ENCODE measurements around the gene ZNF335. TPM values are rescaled to one million over a fixed set of nuclear protein-coding genes. Genes with fewer than 3 reads are reported as not detected.

The ZNF335 gene
- total RNA-seq, 1 donor from 2014 or later: 22.3 TPM

DNA sequence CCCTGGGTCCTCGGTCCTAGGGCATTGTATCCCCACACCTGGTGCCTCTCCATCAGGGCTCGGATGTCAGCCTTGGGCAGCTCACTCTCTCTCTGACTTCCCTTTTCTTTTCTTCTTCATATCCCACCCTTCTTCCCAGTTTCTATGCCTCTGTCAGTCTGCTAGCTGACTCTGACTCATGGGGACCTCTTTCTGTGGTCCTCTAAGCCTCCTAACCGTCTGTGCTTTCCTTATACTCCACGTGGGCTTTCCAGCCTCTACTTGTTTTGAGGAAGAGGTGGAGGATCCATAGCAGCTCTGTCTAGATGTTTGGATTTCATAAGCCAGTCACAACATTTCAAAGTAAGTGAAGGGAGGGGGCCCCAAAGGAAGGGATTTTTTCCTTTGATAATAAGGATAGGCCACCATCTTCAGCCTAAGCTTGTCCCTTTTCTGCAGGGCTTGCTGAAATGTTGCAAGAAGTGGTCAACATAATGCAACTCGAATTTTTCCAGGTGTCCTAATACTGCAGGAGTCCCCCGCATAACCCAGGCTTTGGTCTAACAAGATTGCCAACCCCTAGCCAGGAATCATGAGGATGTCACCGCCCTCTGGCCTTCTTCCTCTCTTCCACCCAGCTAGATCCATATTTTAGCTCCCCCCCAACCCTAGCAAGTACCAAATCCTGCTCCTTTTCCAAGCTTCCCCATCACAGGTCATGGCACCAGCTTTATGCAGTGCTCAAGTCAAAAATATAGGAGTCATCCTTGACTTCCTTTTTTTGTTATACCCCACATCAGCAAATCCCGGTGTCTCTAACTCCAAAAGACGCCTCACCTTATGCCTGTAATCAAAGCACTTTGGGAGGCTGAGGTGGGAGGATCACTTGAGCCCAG lies 51.3 kb downstream of the ZNF335 start:
- ATAC-seq (no peak), DNase-seq (ENCODE audit: low spot score) (no peak)
- intact Hi-C loops (cut with DNase I): no loop called here

DNA sequence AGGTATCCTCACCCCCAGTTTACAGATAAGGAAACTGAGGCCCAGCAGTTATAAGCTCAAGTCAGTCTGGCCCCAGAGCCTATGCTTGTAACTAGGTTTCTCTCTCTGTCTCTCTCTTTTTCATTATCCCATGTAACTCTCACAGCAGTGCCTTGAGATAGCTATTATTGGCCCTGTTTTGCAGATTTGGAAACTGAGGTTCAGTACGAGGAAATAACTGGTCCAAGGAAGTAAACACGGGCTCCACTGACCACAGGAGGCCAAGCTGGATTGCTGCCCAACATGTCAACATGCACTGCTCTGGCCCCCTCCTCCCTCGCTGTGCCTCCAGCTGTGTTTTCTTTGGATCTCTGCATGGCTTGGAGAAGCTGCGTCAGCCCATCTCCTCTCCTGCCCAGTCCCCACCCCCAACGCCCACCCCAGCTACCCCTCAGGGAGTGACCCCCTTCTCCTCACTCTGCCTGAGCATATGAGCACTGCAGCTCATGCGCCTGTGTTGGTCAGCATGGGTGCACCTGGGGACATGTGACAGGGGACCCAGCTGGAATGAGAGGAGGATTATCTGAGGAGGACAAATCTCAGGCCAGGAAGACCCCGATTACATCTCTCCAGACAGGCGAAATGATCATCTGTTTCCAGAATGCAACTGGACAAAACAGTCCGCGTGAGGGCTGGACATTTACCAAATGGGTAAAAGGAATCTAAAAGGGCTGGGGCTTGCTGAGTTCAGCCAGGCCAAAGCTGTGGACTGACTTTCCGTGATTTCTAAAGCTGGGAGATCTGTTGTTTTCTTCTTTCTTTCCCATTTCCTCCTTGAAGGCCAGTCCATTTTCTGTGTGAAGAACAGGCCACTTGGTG lies 52.2 kb downstream of the ZNF335 start:
- ATAC-seq (peak; percentile 88), DNase-seq (ENCODE audit: low spot score) (peak; percentile 89)
- intact Hi-C loops (cut with DNase I): no loop called here

DNA sequence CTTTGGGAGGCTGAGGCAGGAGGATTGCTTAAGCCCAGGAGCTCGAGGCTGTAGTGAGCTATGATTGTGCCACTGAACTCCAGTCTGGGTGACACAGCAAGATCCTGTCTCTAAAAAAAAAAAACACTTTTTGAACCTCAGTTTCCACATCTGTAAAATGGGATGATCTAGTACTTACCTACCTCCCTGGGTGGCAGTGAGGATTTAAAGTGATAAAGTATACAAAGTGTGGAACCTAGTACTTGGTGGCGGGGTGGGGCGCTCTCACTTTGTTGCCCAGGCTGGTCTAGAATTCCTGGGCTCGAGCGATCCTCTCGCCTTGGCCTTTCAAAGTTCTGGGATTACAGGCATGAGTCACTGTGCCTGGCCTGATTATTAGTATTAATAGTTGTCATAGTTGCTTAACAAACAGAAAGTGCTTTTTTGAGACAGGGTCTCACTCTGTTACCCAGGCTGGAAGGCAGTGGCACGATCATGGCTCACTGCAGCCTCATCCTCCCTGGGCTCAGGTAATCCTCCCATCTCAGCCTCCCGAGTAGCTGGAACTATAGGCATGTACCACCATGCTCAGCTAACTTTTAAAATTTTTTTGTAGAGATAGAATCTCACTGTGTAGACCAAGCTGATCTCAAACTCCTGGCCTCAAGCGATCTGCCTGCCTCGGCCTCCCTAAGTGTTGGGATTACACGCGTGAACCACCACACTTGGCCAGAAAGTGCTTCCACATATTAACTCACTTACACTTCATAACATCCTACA lies 53.0 kb downstream of the ZNF335 start:
- ATAC-seq (peak; percentile 0), DNase-seq (ENCODE audit: low spot score) (no peak)
- intact Hi-C loops (cut with DNase I): no loop called here

DNA sequence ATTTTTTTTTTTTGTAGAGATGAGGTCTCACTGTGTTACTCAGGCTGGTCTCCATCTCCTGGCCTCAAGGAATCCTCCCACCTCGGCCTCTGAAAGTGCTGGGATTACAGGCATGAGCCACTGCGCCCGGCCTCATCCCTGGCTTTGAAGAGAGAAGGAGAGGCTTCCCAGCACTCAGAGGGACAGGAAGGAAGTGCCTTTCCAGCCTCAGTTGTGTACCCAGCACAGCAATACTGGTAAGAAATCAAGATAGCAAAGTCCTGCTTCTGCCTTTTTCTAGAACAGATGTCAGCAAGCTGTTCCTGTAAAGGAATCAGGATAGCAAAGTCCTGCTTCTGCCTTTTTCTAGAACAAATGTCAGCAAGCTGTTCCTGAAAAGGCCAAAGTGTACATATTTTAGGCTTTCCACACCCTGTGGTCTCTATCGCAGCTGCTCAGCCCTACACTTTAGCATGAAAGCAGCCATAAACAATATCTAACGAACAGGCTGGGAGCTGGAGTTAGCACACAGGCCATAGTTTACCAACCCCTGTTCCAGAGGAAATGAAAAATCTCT lies 53.7 kb downstream of the ZNF335 start:
- ATAC-seq (peak; percentile 44), DNase-seq (ENCODE audit: low spot score) (no peak)

DNA sequence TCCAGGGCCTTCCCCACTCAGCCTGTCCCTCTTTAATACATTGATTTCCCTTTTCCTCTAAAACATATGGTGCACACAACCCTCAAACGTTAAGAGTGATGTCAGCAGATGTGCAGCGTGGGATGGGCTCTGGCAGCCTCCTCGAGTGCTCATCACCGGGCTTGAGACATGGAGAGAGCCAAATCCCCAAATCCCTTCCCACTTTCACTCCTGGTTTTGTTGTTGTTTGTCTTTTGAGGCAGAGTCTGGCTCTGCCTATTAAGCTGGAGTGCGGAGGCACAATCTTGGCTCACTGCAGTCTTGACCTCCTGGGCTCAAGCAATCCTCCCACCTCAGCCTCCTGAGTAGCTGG lies 54.2 kb downstream of the ZNF335 start:
- ATAC-seq (peak; percentile 57), DNase-seq (ENCODE audit: low spot score) (no peak)
- intact Hi-C loops (cut with DNase I): no loop called here

More for the DNA sequence above, 53.7 kb downstream of the ZNF335 start:
- intact Hi-C loops (cut with DNase I): no loop called here

DNA sequence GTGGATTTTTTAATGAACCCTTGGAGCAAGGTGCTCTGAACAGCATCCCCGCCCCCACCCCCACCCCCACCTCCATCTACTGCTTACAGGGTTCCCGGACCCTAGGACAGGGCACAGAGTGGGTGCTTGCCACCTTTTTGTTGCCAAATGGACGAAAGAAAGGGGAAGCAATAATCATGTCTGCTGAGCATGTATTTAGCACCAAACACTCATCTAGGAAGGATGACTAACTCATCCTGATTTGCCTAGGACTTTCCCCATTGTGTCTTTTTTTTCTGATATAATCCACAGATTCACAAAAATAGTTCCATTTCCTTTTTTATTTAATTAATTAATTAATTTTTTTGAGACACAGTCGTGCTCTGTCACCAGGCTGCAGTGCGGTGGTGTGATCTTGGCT lies 58.9 kb downstream of the ZNF335 start:
- intact Hi-C loops (cut with DNase I): no loop called here
- ATAC-seq: no peak

DNA sequence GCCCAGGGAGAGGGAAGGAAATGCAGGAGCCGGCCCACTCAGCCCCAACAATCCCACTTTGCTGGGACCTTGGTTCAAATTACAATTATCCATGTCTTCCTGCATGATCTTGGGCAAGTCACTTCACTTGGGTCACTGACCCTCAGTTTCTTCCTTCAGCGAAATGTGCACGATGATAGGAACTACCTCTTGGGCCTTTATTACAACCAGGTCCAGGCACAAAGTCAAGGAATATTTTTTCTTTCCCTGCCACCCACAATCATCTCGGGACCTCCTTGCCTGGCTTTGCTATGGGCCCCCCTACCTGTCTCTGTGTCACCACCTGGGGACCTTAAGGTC lies 59.7 kb downstream of the ZNF335 start:
- DNase-seq (ENCODE audit: low spot score) (no peak), ATAC-seq (no peak)
- intact Hi-C loops (cut with DNase I): no loop called here

More for the DNA sequence above, 58.9 kb downstream of the ZNF335 start:
- no peak for DNase-seq (ENCODE audit: low spot score)

DNA sequence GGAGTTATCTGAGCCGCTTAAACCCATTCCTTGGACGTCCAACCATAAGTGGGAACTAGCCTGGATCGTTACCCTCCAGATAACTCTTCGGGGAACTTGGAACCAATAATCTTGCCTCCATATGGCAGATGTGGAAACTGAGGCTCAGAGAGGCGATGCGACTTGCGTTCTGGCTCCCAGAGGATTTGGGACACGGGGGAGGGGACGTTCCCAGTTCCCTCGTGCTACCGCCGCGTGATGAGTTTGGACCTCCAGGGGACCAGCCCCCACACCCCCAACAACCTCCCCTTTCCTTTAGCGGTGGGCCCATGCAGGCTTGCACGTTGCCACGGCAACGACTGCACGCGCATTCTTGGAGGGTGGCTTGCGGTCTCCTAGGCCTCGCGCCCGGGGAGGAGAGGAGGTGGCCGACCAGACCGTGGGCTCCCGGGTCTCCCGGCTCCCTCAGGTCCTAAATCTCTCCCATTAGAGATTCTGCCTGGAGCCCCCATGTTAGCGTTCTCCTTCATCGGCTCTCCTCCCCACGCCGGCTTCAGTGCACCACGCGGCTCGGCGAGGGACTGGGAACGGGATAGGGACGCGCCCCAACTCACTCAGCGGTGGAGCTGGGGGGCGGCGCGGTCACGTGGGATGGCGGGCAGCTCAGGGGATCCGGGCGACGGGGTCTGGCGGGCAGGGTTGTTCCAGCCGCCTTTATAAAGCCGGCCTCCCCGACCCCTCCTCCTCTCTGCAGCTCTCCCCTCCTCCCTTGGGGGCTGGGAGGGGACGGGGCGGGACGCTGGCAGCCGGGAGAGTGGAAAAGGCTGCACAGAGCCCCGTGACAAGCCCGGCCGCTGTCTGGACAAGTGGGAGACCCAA lies 60.3 kb downstream of the ZNF335 start, which contains the start of gene PLTP:
PLTP (minus strand) TSS at position 670 of the 858 bp plus-strand sequence. CDS start 703 bp downstream, outside the sequence.
- DNase-seq (ENCODE audit: low spot score) (peak; percentile 86), ATAC-seq (peak; percentile 71)
- intact Hi-C loops (cut with DNase I): no loop called here

DNA sequence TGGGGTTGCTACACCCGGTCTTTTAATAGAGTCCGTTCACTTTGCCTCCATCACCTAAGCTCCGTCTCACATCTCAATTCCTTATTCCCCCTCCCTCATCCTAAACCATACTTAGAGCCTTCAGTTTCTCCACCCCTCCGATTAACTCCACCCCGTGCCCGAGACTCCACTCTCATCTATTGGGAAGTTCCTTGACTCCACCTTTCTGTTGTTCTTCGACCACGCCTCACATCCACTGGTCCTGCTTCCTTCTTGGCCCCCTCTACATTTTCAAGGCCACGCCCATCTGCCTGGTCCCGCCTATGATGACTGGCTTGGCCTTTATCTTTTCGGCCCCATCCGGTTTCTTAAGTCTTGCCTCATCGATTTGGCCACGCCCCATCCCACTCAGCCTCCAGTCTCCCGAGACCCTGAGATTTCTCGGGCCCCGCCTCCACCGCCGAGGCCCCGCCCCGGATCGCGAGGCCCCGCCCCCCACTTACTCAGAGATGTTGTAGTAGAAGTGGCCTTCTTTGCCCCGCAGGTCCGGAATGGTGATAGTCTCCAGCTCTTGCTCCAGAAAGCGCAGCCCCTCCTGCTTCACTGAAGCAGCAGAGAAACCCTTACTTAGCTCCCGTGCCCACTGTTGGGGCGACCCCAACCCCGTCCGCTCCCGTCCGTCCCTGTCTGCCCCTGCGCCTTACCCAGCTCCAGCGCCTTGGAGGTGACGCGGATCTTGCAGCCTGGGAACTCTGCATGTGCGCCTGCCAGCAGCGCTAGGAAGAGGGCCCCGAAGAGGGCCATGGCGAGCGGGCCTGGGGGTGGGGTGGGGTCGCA lies 61.1 kb downstream of the ZNF335 start:
- DNase-seq (ENCODE audit: low spot score): peak; percentile 99
- peak; percentile 94 for ATAC-seq
- intact Hi-C loops (cut with DNase I): no loop called here

DNA sequence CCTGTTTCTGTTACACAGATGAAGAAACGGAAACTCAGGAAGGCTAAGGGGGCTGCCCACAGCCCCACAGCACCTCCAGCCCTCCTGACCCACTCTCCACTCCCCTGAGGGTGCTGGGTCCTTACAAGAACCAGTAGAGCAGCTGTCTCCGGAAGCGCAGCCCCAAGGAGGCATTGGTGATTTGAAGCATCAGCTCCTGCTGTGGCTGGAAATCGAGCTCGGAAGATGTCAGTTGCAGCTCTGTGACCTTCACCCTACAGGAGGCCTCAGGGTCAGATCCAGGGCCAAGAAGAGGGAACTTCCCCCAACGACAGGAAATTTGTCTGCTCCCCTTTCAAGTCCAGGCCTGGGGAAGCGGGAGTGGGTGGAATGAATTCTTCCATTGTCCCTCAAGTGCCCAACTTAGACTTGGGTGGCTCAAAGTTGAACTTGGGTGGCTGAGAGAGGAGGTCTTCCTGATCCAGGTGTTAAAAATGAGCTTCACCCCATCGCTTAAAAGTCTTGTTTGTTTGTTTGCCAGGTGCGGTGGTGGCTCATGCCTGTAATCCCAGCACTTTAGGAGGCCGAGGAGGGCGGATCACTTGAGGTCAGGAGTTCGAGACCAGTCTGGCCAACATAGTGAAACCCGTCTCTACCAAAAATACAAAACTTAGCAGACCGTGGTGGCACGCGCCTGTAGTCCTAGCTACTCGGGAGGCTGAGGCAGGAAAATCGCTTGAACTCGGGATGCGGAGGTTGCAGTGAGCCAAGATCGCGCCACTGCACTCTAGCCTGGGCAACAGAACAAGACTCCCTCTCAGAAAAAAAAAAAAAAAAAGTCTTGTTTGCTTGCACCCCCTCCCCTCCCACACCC lies 62.0 kb downstream of the ZNF335 start:
- DNase-seq (ENCODE audit: low spot score): no peak
- ATAC-seq: no peak
- intact Hi-C loops (cut with DNase I): no loop called here

DNA sequence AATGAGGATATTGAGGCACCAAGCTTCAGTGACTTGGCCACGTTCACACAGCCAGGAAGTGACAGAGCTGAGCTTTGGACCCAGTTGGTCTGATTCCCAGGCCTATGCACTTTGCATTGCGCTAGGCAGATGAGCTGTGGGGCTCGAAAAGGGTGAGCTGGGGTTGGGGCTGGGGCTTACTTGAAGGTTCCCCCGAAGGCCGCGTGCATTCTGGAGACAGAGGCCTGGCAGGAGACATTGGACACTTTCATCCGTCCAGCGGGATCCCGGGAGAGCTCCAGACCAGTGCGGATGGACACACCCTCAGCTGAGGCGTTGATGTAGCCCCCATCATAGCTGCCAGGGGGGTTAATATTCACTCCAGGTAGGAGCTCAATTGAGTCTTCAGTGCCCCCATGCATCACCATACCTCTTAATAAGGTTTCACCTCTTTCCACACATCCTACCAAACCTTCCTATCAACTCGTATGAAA lies 62.6 kb downstream of the ZNF335 start:
- intact Hi-C loops (cut with DNase I): no loop called here
- ATAC-seq (no peak), DNase-seq (ENCODE audit: low spot score) (no peak)

DNA sequence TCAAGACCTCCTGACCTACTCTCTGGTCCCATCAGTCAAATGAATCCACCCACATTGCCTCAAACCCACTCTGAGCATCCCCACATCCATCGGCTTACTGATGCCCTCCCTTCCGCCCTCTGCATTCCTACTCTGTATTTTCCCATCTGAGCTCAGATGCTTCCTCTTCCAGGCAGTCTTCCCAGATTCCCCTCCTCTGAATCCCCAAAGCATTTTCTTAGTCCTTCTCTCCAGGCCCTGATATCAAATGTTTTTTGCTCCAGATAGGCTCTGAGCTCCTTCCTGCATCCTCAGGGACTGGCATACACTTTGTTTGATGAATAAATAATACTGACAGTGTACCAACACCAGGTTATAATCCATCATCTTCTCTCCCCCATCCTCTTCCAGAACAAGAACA lies 63.9 kb downstream of the ZNF335 start:
- ATAC-seq (no peak), DNase-seq (ENCODE audit: low spot score) (no peak)
- intact Hi-C loops (cut with DNase I): no loop called here

DNA sequence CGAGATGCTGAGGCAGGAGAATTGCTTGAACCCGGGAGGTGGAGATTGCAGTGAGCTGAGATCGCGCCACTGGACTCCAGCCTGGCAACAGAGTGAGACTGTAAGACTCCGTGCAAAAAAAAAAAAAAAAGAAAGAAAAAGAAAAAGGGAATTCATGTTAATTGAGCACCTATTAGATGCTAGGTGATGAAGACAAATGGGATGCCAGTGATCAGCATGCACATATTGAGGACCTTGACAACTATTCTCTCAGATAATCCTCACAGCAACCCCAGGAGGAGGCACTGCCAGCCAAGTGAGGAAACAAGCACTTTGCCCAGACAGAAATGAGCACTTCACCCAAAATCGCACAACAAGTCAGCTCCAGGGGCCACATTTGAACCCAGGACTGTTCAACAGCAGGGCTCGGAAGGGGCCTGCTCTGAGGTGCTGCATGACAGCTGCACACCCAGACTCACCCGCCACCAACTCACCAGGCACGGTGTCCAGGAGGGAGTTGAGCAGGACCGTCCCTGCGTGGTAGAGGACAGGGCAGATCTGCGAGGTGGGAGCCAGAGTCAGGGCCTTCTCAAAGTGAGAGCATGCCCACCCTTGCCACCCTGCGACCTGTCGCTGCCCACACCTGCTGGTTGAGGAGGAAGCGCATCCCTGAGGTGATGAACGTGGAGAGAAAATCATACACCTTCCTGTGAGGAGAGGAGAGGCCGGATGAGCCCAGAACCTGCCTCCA lies 64.6 kb downstream of the ZNF335 start:
- DNase-seq (ENCODE audit: low spot score) (no peak), ATAC-seq (no peak)
- intact Hi-C loops (cut with DNase I): no loop called here

DNA sequence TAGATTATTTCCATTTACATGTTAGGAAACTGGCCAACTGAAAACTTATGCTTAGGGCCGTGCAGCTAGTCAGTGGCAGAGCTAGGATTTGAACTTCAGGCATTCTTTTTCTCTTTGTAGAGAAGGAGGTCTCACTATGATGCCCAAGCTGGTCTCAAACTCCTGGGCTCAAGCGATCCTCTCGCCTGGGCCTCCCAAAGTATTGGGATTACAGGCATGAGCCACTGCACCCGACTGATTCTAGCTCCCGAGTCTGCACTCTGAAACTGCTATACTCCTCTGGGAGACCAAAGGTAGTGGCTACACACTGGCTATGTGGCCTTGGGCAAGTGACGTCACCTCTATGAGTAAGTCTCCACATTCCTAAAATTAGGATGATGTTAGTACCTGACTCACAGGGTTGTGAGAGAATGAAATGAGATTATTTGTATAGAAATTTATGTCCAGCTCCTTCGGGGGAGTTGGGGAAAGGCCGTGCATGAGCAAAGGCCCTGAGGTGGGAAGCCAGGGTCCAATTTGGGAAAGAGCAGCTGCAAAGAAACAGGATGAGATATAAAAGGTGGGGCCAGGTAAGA lies 66.4 kb downstream of the ZNF335 start:
- DNase-seq (ENCODE audit: low spot score): no peak
- ATAC-seq: no peak
- intact Hi-C loops (cut with DNase I): no loop called here
